Right ventricle myocardium inferior (tissue), 1 donor: Measurements from ENCODE around the gene GGT5. TPM values are rescaled to one million over a fixed set of nuclear protein-coding genes. Genes with fewer than 3 reads are reported as not detected.
"Not testable (repeated sequence)": the region's sequence is repeated elsewhere in the genome, so short reads cannot be mapped to it uniquely, and the experiment has no call there.

Source experiments
- ATAC-seq: fragments of 200-7000 bp; cut with Tn5 transposase; one replicate; pipeline ENCODE4 v1.9.1; 2020; ENCODE audit warnings: mild to moderate bottlenecking, moderate library complexity
- DNase-seq: peaks from one replicate; pipeline ENCODE4 v3.0.0; 2021; ENCODE audit errors: missing footprints
- intact Hi-C: fragments of 100-400 bp; cut with DNase I; formaldehyde crosslinking; loops from one replicate; pipeline ENCODE4 v1.11.0; 2022
- long read RNA-seq: library from polyadenylated mRNA; unstranded; transcript quantifications from one replicate; pipeline ENCODE4 v2.0.0, GENCODE V29; 2021
- total RNA-seq: library from RNA; stranded (reverse); fragmentation: NEBNext Ultra II Directional; extraction: Animal tissue kit (Norgen Biotek cat#: 25700); gene quantifications from one replicate; pipeline ENCODE4 v1.2.1, GENCODE V29; 2021
- donor health status: DM: no; HTN: yes; CAD: no; lungs with severe emphysema.

GGT5 gene, protein sequence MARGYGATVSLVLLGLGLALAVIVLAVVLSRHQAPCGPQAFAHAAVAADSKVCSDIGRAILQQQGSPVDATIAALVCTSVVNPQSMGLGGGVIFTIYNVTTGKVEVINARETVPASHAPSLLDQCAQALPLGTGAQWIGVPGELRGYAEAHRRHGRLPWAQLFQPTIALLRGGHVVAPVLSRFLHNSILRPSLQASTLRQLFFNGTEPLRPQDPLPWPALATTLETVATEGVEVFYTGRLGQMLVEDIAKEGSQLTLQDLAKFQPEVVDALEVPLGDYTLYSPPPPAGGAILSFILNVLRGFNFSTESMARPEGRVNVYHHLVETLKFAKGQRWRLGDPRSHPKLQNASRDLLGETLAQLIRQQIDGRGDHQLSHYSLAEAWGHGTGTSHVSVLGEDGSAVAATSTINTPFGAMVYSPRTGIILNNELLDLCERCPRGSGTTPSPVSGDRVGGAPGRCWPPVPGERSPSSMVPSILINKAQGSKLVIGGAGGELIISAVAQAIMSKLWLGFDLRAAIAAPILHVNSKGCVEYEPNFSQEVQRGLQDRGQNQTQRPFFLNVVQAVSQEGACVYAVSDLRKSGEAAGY
- total RNA-seq = 27.6 TPM
- long read RNA-seq, transcript GGT5-201 (11 exons, 2,334 nt) = minor isoform, 10 of 51 reads
- long read RNA-seq, transcript GGT5-202 (12 exons, 2,494 nt) = major isoform, 26 of 51 reads
- long read RNA-seq, partial matches to known transcripts = 4 of 51 reads
- long read RNA-seq, other reads (novel, unspliced or antisense) = 10 of 51 reads

DNA sequence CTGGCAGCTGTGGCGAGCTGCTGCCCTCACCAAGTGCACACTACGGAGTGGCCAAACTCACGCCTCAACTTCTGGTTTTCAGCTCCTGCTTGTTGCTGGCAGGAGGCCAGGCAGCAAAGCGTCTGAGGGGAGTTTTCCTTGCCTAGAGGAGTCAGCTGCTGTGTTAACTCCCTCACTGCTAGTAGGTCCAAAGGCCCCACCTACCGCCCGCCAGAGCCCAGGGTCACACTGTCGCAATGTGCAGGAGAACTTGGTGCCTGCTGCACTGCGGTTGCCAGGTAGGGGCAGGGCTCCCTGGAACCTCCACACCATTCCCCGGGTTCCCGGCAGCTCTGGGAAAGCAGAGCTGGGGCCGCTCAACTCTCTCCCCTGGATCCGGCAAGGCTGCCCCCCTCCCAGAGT lies at the start of gene GGT5:
GGT5 (minus strand) TSS at position 53 of the 402 bp plus-strand sequence. CDS start 357 bp downstream, outside the sequence.
- DNase-seq = peak; percentile 86
- intact Hi-C loops = loop anchor here (1.0 to 2.0 kb wide), 2 partner anchors 22 to 37 kb away; no protein-coding TSS in a partner anchor
- not testable (repeated sequence) for ATAC-seq

DNA sequence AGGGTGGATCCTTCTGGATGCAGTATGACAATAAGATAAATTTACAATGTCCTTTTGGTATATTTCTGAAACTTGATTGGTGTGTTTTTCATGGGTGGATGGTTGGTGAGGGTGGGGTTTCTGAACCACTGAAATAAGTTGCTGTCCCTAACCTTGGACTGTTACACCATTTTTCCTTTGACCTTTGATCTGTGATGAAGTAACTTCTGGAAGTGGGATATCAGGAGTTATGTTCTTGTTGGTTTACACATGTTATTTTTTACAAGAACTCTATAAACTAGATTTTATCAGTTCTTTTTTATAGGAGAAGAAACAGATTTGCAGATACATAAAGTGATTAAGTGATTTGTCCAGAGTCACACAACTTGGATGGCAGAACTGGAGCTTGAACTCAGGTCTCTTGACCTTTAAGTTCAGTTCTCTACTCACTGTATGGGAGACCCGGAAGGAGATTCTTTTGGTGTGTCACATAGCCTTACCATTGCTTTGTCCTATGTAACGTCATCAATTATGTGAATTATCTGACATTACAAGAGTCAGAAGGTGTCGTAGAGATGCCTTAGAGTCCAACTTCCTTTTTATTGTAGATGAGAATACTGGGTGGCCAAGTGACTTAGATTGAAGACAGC lies 47.4 kb upstream of the GGT5 start:
- DNase-seq, ATAC-seq, intact Hi-C loops: not testable (repeated sequence)

DNA sequence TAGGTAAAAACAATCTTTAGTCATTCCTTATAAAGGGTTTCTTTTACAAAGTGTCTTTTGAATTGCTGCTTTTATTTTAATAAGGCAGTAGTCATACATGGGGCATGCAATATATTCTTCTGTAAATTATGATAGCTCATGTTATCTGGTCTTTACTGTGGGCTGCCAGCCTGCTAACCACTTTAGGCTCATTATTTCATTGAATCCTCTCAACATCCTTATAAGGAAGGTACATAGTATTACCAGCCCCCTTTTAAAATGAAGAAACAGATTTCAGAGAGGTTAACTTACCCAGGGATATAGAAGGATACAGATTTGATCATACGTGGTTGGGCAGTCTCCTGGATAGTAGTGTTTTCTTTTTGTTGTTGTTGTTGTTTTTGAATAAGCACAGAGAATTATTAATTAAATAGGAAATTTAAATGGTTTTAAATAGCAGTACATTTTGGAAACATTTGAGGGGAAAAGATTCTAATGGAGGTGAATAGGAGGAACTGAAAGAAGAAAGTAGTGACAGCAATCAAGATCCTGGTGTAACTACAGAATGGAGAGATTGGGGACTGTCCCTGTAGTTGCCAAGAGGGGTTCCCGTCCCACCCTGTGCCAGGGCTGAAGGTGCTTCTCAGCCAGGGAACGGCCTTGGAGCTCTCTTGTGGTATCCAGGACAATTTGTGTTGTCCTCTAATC lies 46.8 kb upstream of the GGT5 start:
- intact Hi-C loops = no loop called here
- DNase-seq = no peak
- no peak for ATAC-seq

DNA sequence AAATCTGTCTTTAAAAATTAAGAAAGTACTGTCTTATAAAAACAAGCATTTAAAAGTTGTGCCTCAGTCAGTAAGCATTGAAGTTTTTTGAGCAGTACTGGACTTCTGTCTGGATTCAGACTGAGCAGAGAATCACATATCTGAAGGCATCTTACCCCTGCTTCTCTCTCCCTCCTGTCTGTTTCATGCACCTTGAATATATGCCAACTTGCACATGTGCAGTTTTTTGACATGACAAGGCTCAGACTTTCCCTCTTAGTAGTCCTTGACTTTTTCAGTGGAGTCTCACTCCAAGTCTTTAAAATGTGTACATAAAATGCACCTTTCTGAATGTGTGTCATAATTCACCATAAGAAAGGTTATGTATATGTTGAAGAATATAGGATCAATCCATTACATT lies 45.6 kb upstream of the GGT5 start:
- ATAC-seq (no peak), DNase-seq (no peak)
- intact Hi-C loops = no loop called here

DNA sequence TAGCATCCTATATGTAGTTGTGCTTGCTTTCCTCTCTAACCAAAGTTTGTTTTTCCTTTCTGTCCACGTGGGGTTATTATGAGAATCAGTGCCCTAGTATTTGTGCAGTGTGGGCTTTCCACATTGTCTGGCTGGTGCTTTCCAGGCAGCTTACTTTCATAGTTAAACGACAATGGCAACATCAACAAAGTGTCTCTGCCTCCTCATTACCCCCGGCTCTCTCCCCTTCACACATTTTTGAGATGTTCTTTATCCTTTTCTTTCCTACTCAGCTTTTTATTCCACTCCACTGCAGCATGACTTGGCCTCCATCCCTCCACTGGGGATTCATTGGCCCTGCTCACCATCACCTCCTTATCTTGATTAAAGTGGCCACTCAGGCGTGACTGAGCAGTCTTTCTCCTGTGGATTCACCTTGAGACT lies 44.9 kb upstream of the GGT5 start:
- intact Hi-C loops = loop anchor here (2.0 kb wide), 1 partner anchor 13 kb away; no protein-coding TSS in a partner anchor
- DNase-seq = no peak

DNA sequence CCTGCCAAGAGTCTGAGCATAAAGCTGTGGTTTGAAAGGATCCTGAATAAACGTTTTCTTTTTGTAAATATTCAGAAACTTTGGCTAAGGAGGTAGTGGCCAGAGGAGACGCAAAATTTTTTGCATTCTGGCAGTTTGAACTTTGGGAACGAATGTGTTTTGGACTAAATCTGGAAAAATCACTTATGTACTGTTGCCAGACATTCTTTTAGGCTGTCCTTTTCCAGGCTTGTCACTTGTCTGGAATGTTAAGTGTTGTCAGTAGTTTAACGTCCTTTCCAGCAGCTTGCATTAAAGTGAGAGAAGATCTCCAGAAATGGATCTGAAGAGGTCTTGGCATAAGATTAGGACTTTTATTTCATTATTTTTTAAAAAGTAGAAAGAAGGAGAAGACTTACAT lies 44.2 kb upstream of the GGT5 start:
- no peak for DNase-seq
- intact Hi-C loops = loop anchor here (2.0 kb wide), 1 partner anchor 14 kb away; no protein-coding TSS in a partner anchor
- ATAC-seq = peak; percentile 72

More for the DNA sequence above, 44.9 kb upstream of the GGT5 start:
- ATAC-seq = no peak

DNA sequence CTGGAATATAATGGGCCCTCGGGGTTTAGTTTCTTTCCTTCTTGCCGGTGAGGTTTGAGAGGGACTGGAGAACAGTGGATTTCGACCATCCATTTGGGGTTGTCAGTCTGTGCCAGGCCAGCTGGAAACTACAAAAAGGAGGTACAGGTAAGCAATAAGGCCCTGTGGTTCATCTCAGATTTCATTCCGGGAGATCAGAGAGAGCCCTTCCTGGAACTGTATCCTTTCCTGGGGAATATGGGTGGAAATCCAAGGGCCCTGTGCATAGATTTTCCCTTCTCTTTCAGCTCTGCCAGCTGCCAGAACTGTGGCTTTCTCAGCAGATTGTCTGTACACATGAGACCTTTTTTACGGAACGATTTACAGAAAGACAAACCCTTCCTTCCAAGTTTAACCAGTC lies 42.9 kb upstream of the GGT5 start:
- not testable (repeated sequence) for DNase-seq, ATAC-seq
- intact Hi-C loops = loop anchor here (2.0 kb wide), 1 partner anchor 15 kb away; no protein-coding TSS in a partner anchor

DNA sequence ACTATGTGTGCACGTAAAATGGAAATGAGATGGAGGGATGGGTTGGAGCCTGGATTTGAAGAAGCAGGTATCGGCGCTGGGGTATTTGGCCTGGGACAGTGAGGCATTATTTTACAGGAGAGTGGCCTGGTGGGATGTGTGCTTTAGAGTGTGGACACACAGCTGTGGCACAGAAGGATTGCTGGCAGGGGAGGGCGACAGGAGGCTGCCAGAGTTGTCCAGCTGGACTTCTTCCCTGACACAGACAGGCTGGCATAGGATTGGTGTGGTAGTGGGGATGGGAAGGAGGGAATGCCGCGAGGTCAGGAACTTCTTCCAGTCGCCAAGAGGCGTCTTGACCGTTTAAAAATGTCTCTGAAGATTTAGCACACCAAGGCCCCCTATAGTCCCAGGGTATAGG lies 42.3 kb upstream of the GGT5 start:
- DNase-seq, ATAC-seq, intact Hi-C loops: not testable (repeated sequence)

DNA sequence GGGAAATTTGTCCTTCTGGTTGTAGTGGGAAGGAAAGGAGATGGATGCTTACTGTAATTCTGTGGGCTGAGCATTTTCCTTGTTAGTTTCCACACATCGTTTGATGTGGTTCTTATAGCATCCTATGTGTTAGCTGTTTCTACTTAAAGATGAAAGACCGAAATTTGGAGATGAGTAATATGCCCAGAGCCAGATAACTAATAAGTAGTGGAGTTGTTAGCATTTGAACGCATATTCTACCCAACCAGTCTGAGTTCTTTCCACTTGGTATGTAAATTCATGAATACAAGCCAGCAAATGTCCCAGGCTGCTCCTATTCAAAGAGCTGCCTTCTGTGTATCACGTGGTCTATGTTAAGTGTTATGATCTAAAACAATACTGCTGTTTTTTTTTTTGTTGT lies 40.4 kb upstream of the GGT5 start:
- no peak for ATAC-seq
- DNase-seq = no peak
- intact Hi-C loops = no loop called here

DNA sequence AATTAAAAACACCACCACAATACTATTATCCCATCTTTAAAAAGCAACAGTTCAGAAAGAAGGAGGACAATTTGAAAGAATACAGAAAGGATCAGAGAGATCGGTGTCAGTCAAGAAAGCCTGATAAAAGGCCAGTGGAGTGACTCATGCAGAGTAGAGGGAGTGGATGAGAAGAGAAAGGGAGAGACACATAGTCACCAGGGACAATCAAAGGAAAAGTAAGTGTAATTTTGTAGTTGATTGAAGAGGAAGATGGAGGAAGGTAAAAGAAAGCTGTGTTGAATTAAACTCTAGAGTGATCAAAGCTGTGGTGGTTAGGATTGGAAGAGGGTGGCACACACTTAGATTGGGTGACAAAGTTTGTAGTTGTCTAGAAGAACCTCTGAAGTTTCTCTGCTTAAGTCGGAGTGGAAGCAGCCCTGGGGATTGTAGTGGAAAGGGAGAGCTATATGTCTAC lies 39.9 kb upstream of the GGT5 start:
- intact Hi-C loops = no loop called here
- DNase-seq (no peak), ATAC-seq (no peak)

DNA sequence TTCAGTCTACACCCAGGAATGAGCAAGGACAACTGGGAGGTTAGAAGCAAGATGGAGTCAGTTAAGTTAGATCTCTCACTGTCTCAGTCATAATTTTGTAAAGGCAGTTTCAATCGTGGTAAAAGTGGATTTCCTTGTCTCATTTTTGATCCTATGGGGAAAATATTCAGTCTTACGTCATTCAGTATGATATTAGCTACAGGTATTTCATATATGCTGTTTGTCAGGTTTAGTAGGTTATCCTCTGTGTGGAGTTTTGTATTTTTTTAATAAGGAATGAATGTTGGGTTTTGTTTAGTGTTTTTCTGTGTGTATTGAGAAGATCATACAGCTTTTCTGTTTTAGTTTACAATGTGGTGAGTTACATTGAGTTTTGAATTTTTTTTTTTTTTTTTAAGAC lies 37.5 kb upstream of the GGT5 start:
- ATAC-seq (no peak), DNase-seq (no peak)
- intact Hi-C loops = no loop called here

DNA sequence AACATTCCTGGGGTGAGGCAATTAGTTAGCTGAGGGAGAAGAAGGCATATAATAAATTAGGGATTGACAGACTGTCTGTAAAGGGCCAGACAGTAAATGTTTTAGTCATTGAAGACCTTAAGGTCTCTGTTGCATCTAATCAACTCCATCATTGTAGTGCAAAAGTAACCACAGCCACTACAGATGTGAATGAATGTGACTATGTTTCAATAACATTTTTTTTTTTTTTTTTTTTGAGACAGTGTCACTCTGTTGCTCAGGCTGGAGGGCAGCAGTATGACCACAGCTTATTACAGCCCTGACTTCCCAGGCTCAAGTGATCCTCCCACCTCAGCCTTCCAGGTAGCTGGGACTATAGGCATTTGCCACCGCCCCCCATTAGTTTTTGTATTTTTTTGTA lies 35.5 kb upstream of the GGT5 start:
- intact Hi-C loops, DNase-seq, ATAC-seq: not testable (repeated sequence)

DNA sequence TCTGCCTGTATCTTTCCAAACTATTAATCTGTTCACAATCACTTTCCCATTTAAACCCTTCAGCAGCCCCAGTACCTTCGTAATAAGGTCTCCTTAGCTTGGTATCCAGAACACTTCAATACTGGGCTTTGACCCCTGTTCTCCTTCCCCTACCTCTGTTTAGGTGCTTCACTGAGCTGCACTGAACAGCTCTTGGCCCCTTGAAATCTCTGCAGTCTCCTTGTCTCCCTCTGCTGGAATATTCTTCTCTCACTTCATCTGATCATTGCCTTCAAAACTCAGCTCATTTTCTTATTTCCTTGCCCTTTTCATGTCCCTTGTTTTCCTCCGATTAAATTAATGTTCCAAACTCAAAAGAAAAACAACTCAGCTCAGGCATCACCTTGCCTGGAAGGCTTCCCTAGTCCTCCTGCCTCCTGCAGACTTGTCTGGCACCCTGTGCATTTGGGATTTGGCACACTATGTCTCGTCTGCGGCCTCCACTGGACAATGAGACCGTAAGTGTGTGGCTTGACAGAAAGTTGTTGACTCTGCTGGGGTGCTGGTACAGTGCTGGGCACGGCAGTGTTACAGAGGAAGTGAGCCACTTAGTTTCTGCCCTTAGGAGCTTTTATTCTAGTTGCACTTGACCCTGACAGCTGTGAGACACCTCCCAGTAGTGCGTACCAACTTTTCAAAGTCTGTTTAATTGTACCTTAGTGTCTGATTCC lies 30.0 kb upstream of the GGT5 start:
- not testable (repeated sequence) for ATAC-seq, DNase-seq
- intact Hi-C loops = loop anchor here (5.0 kb wide), 1 partner anchor 222 kb away; the partner anchor contains the start of gene UPB1

DNA sequence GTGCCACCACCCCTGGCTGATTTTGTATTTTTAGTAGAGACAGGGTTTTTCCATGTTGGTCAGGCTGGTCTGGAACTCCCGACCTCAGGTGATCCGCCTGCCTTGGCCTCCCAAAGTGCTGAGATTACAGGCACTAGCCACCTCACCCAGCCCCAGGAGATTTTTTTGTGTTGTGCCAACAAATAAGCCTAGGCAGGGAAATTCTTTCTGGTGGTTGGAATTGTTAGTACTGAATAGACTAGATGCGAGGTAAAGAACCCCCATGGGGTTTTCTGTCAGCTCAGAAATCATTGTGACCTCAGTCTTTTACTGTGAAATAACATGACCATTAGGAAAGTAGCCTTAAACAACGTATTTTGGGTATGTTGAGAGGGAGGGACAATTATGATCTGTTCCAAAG lies 29.0 kb upstream of the GGT5 start:
- intact Hi-C loops = loop anchor here (5.0 kb wide), 1 partner anchor 223 kb away; the partner anchor contains the start of gene UPB1
- not testable (repeated sequence) for ATAC-seq, DNase-seq

DNA sequence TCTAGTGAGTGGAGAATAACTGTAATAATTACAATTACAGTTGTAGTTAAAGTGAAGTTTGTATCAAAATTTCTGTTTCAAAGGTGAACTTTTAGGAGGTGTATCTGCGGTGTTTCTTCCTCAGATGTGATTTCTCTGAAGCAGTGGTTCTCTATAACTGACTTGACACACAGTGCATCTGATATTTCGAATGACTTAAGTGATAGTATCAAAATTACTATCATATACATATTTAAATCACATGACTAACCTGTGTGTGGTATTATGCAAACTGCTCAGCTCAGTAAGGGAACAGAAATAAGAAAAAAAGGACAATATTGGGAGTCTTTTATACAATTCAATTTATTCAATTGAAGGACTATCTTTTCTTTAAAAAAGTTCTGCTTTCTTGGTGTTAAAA lies 28.1 kb upstream of the GGT5 start:
- intact Hi-C loops = loop anchor here (5.0 kb wide), 1 partner anchor 224 kb away; the partner anchor contains the start of gene UPB1
- DNase-seq = not testable (repeated sequence)

DNA sequence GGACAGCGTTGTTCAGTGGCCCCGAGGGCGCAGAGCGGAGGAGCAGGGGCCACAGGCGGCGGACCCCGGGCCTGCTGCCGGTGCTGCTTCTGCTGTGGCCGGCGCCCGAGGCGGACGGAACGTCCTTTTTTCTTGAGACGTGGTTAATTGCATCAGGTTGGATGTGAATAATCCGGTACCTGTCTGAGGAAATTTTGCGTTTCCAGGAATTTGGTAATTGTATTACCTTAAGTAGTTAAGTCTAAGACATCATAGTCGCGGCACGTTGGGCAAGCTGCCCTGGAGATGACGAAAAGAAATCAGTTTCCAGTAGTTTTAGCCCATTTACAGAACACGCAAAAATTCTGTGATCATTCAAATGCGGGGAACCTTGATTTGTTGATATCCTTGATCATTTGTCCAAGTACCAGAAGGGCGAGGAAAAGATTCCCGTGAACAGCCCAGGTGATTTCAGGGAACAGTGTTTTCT lies 26.5 kb upstream of the GGT5 start:
- ATAC-seq = no peak
- intact Hi-C loops = loop anchor here (5.0 kb wide), 1 partner anchor 226 kb away; the partner anchor contains the start of gene UPB1

More for the DNA sequence above, 28.1 kb upstream of the GGT5 start:
- ATAC-seq = not testable (repeated sequence)

More for the DNA sequence above, 26.5 kb upstream of the GGT5 start:
- DNase-seq = no peak
